GM18517 (cell line): ENCODE measurements around the gene AJM1.

Source experiments
- ATAC-seq: cut with Tn5 transposase; IDR thresholded peaks from one replicate; pipeline ENCODE4 v1.9.1; 2021; ENCODE audit warnings: mild to moderate bottlenecking, moderate library complexity; ENCODE audit not compliant: unreplicated experiment

The AJM1 gene

DNA sequence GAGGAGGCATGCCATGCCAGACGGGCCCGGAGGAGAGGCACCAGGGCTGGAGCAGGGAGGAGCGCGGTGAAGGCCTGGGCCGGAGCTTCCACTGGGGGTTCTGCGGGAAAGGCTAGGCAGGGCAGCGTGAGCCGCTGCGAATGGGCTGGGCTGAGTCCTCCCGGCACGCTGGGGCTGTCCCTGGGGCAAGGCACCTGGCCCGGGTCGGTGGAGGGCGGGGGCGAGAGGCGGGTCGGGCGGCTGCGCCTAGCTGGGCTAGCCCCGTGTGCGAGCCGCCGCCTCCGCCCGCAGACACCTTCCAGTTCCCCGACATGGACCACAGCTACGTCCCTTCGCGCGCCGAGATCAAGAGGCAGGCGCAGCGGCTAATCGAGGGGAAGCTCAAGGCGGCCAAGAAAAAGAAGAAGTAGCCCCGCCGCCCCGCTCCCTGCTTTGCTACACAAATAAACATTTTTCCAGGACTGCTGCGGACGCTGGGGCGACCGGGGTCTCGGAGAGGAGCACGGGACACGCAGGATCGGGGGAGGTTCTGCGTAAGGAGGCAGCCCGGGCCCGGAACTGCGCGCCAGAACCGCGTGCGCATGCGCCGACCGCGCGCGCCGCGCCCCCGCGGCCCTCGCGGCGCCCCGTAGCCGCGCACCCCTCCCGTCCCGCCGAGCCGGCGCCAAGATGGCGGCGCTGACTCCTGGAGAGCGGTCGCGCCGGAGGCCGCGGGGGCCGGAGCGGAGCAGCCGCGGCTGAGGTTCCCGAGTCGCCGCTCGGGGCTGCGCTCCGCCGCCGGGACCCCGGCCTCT, 34.8 kb upstream of the AJM1 start, which contains the start of gene RABL6:
TSS of gene RABL6 (plus strand) at position 668 of the 794 bp plus-strand sequence. CDS start 249 bp downstream, outside the sequence.
- ATAC-seq: peak; percentile 71

DNA sequence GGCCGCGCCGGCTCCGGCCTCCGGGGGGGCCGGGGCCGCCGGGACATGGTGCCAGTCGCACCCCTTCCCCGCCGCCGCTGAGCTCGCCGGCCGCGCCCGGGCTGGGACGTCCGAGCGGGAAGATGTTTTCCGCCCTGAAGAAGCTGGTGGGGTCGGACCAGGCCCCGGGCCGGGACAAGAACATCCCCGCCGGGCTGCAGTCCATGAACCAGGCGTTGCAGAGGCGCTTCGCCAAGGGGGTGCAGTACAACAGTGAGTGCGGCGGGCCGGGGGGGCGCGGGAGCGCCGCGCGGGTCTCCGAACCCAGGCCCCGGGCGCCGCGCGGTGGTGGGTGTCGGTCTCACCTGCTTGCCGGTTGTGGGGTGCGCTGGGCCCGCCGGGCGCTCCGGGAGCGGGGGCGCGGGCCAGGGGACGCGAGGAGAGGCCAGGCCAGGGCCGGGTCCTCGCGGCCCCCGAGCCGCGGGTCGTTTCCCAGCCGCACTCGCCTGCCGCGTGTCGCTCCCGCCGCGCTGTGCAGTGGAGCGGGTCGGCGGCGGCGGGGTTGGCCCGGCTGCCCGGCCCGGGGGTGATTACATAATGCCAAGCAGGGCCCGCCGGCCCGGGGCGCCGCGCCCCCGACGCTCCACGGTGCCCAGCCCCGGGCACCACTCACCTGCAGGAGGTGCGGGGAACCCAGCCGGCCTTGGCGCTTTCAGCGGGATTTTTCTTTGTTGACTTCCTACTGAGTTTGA, 34.0 kb upstream of the AJM1 start:
- ATAC-seq: peak; percentile 22

DNA sequence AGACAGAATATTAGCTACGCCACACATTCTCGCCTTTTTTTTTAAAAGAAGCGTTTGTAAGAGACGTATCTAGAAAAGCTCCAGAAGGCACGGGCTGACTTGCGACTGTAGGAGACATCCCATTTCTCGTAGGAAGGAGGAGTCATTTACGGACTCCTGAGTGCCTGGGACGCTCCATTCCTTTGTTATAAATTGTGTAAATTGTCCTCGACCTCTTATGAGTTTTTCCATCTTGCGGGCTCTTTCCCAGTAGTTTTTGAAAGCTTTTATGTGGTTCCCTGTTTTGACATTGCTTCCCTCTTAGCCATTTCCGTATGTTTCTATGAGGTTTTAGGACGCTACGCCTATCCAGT, 33.5 kb upstream of the AJM1 start:
- no peak for ATAC-seq

DNA sequence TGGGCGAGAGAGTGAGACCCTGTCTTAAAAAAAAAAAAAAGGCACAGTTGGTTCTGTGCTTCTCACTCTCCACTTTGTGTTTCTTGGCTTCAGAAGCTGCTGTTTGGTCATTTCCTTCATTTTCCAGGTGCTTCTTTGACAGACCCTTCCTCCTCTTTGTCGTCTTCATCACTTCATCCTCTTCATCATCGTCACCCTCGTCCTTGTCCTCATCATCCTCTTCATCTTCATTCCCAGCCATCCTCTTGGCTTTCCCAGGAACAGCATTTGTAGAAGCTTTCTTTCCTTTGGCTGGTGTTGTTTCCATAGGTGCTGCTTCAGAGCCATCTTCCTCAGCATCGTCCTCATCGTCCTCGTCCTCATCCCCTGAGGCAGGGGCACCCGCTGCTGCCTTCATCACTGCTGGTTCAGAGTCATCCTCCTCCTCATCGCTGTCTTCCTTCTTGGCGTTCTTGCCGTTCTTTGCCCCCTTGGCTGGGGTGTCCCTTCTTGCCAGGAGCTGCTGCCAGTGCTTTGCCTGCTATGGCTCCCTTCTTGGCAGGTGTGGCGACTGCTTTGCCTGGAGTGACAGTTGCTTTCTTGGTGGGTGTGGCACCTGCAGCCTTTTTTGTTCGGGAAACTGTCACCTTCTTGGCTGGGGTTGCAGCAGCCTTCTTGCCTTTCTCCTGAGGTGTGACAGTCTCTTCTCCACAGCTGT, 27.4 kb upstream of the AJM1 start:
- ATAC-seq: no peak

DNA sequence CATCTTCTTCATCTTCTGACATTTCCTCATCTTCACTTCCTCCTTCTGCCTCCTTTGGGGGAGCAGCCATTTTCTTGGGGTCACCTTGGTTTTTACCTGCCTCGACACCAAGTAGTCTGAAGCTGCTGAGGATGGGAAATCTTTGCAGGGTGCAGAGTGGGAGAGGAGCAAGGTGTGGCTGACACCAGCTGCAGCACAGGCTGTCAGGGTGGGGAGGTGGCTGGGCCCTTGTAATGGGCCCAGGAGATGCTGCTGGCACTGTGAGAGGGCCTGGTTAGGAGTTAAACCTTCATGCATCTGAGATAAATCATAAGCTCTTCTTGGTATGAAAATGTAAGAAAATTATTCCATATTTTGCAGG, 26.9 kb upstream of the AJM1 start:
- no peak for ATAC-seq

DNA sequence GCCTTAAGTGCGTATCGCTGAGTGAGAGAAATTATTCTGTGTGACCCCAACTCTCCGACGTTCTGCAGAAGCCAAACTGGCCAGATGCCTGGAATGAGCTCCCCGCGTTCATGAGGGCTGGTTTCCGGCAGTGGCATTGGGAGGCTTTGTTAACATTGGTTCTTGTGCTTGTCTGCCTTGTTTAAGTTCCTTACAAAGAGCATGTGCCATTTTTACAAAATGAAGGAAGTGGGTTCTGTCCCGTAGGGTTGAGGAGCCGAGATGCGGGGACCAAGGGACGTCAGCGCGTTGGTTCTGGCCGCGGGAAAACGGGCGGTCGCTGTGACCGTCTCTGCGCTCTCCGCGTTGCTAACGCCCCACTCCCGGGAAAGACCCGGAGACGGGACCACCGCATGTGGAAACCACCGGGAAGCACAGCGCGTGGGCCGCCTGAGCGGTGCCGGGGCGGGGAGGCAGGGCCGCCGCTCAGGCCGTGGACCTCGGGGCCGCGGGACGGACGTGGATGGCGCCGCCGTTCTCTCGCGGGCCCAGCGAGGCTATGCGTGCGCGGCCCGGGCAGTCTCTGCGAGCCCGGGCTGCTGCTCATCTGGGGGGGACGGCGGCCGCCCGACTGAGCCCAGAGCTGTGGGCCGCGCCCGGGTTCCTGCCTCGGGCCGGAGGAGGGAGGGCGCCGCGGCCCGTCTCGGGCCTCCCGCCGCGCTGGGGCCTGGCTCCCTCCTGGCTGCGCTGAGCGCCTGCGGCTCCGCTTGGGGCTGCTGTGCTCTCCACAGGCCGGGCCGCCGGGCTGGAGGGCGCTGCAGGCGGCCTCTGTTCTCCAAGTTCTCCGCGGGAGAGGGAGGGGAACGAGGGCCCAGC, 21.1 kb upstream of the AJM1 start:
- no peak for ATAC-seq

DNA sequence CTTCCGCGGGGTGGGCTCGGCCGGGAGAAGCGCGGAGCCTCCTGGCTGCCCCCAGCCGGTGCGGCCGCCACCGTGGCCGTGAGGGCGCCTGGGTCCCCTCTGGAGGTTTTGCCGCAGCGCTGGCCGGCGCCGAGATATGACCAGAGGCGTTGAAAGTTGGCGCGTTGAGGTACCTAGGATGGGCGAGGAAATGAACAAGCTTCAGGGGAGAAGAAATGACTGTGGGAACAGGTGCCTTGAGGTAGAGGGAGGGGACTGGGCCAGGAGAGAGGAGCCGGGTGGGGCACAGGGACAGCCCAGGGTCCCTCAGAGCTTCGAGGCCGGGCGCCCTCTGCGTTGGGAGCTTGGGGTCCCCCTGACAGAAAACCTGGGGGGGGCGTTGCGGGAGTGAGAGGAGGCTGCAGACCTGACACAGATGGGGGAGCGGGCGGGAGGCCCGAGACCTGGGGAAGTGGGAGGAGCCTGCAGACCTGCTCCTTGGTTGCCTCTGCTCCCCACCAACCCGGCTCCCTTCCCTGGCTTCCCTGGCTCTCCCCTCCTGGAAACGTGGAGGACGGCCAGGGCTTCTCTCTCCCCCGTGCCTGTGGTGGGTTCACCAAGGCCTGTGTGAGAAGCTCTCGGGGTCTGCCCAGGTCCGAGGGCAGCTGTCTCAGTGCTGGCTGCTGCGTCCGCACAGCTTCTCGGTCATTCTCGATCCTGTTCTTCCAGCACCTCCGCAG, 20.3 kb upstream of the AJM1 start:
- ATAC-seq: no peak

DNA sequence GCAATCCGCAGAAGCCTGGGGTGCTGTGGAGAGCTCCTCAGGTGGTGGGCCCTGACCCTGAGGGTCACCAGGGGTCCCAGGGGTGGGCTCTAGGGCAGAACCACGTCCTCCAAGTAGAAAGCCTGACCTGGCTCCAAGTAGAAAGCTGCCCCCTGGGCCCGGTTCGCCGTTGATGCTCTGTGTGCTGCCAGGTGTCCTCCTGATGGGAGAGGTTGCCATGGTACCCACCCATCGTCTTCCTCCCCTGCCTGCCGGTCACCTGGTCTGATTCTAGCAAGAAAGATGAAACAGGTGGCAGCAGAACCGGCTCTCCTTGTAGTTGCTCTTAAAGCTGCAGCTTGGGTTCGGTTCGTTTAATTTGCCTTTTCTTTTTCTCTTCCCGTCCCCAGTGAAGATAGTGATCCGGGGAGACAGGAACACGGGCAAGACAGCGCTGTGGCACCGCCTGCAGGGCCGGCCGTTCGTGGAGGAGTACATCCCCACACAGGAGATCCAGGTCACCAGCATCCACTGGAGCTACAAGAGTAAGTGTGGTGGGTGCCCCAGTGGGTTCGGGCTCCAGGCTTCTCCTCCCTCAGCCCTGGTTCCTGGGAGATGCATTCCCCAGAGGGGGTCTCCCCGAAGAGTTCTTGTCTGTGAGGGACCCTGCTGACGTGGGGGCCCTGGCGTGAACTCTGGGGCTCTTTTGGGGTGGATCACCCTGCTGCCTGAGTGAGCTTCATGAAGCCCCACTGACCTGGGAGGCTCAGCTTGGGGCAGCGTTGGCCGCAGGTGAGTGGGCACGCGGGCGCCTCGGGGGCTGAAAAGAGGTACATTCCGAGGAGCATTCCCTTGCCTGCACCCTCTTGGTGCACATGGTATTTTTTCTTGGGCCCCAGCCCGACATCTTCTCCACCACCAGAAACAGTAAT, 18.9 kb upstream of the AJM1 start:
- ATAC-seq: no peak

DNA sequence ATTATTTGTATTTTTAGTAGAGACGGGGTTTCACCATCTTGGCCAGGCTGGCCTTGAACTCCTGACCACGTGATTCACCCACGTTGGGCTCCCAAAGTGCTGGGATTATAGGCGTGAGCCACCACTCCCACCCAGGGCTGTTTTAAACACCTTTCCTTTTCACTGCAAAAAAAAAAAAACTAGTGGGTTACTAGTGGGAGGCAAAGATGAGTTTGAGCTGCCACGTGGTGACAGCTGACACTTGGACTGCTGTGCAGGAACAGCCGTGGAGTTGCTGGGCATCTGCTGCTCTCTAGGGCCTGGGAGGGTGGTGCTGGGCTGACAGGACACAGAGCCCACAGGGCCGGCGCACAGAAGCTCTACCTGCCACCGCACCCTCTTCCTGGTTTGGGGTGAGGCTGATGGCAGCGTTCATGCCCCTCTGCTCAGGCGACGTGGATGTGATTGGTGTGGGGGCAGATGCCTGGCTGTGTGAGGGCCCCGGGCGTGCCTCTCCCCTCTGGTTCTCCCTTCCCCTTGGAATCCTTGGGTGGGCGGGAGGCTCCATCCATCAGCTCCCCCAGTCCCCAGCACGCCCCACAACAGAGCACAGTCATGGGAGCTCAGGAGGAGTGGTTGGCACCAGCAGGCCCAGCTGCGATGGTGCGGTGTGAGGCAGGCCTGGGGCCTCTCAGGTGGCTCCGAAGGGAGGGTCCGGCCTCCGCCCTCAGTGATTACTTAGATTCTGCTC, 17.6 kb upstream of the AJM1 start:
- ATAC-seq: no peak

DNA sequence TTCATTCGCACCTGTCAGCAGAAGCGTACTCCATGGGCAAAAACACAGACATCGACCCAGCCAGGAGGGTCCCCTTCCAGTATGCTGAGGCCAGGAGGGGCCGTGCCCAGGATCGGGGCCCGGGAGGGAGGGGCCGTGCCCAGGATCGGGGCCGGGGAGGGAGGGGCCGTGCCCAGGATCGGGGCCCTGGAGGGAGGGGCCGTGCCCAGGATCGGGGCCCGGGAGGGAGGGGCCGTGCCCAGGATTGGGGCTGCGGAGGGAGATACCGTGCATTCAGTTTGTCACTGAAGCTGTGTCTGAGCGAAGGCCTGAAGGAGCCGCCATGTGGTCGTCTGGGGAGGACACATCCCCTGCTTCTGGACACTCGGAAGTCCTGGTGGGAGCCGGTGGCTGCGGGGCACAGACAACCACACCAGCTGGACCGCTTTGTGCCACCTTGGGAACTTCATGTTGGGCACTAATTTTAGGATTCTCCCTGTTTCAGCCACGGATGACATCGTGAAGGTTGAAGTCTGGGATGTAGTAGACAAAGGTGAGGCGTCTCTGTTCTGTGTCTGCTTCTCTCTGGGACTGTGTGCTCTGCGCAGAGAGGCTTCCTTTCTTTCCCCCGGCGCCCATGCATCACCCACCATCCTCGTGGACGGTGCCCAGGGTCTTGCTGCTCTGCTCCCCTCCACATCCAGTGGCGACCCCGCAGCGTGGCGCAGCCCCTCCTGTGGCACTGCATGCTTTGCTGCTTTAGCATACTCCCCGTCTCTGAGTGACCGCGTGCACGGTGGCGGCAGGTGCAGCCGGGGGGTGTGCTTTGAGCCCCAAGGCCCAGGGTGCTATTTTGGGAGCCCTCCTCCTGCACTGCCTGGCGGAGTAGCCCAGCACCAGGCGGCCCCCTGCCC, 16.7 kb upstream of the AJM1 start:
- ATAC-seq: no peak

DNA sequence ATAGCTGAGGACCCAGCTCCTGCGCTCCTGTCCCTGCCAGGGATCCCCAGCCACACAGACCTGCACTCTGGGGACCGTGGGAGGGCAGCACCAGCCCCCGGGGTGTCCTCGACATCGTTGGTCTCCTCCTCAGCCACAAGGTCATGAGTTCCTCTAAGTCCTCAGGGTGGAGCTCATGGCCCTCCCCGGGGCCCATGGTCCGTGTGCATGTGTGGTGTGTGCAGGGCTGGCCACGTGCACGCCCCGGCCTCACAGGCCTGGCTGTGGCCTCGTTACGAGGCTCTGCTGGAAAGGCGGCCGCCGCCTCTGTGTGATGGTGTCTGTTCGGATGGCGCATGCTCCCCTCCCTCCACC, 16.1 kb upstream of the AJM1 start:
- ATAC-seq: no peak

DNA sequence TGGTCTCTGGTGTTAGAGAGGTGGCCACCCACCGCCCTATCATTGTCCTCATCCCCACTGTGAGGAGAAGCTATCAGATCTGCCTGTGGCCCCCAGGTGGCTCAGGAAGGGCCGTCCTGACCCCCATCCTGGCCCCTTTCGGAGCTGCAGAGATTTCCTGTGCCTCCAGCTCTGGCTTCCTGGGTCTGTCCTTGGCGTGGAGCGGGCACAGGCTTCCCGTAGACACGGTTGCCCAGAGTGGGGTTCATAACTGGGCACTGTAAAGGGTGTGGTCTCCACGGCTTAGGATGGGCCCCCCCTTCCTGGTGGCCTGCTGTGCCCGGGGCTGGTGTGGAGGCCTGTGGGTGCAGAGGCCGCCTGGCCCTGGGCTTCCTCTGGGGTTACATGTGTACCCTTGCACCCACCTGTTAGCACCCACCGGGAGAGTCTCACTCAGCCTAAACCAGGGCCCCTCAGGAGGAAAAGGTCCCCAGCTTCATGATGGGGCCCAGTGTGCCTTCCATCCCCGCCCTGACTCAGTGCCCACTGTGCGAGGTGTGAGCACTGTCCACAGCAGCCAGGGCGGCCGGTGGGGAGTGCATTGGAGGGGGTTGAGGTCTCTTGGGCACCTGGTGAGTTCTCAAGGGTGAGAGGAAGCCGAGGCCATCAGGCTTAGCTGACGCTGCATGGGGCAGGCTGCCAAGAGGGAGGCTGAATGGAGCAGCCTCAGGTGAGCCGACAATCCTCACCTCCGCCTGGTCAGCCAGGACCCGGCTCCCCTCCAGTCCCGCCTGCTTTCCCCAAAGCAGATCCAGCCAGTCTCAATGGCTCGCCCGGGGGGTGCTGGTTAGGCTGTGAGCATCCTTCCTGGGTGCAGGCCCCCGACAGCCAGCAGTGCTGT, 15.3 kb upstream of the AJM1 start:
- no peak for ATAC-seq

DNA sequence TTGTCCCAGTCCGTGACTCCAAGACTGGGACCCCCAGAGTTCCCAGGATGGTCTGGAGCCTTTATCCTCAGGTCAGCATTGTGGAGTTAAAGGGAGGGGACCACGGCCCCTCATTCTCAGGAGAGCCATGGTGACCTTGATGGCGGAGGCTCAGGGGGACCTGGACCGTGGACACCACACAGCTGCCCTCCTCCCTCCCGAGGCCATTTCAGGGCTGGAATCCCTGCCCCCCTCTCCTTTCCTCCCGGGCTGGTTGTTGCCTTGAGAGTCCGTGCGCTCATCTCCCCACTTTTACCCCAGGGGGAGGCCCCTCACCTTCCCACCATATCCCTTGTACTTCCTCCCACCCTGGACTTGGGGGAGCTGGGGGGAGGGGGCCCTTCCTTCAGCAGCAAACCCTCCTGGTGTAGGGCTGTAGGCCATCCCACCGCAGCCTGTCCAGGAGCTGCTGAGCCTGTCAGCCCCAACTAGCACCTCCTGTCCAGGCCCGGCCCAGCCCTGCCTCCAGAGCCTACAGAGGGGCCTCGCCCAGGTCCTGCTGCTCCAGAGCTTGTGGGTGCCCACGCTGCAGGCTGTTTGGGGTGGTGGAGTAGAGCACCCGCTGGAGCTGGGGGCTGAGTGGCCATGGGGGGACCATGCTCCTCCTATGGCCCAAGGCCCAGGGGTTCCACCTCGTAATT, 14.3 kb upstream of the AJM1 start:
- no peak for ATAC-seq

DNA sequence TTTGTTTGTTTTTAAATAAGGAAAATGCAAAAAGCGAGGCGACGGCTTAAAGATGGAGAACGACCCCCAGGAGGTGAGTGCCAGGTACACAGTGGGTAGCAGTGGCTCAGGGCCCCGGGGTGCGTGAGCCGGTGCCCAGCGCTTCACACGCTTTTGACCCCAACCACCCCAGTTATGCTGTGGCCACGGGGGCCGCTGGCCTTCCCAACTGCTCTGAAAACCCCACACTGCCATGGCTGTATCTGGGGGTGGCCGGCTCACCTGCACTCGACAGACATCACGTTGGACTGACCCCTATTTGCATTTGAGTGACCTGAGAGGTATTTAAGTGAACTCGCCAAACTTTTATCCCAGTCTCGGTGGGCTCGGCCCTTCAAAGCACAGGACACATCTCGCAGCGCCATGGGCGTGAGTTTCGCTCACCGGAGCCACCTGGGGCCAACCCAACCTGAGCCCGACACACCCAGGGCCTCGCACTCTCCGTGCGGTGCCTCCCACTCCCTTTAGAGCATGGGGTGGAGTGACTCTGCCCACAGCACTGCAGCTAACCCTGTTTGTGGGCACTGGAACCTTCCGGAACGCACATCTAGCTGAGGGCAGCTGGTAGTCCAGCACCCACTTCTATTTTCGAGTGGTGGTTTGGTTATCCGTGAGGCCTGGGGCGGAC, 13.7 kb upstream of the AJM1 start:
- no peak for ATAC-seq

DNA sequence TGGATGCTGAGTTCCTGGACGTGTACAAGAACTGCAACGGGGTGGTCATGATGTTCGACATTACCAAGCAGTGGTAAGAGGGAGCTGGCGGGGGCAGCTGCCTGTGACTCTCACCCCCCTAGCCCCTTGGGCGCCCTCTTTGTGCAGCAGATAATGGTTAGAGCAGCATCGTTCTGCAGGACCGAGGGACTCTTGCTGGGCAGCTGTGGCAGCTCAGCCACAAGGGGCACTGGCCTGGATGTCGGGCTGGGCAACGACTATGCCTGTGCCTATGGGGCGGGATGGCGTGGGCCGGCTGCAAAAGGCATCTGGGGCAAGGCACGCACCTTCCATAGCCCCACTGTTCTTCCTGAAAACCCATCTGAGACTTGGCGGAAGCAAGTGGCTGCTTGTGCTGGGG, 12.9 kb upstream of the AJM1 start:
- no peak for ATAC-seq
